Measurements from ENCODE around the gene STXBP4.

The STXBP4 gene

DNA sequence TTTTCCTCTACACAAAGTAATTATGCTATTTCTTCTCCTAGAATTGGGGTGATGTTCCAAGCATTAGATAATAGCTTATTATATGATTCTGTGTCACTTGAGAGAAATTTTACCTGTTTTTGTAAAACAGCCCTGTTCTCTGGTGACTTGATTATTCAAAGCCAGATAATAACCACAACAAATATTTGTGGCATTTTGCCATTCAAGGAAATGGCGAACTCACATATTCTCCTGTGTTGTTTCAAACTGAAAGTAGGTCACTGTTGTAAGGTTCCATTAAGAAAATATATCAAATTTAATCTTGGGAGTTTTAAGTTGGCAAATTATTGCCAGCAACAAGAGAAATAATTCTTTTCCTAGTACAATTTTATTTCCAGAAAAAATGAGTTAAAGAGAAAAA, 124.8 kb downstream of the STXBP4 start:
- Histone ChIP-seq H3K4me1 (ENCODE audit: insufficient read depth, low read length) (peaks cover 10% of the 10 kb centered on the region; the same call in 1 of the 2 replicates), H3K27me3 (ENCODE audit: insufficient read depth, low read length) (no peaks in the 10 kb centered on the region), H3K9ac (ENCODE audit: low read depth, low read length) (no peak overlapping the region), H3K9me3 (ENCODE audit: insufficient read depth, low read depth, low read length) (no peaks in the 10 kb centered on the region), H3K36me3 (ENCODE audit: insufficient read depth, low read depth, low read length) (no peaks in the 10 kb centered on the region), H3K4me3 (ENCODE audit: low read length) (no peak overlapping the region), H3K27ac (ENCODE audit: low read length) (no peak overlapping the region)

DNA sequence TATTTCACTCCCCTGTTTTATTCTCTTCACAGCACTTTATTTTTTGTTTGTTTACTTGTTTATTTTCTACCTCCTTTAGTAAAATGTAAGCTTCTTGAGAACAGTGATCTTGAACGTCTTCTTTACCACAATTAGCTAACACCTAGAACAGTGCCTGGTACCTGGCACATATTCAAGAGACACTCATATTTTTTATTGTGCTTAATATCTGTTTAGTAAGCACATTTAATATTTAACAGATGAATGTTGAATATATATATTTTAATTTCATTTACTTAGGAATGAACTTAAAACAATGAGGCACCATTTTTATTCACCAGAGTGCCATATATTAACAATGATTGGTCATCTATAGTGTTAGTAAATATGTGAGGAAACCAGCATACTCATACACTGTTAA, 130.2 kb downstream of the STXBP4 start:
- no peaks in the 10 kb centered on the region for H3K36me3 ChIP-seq (ENCODE audit: insufficient read depth, low read depth, low read length)
- no peak overlapping the region for H3K4me3 ChIP-seq (ENCODE audit: low read length)
- no peak overlapping the region for H3K9ac ChIP-seq (ENCODE audit: low read depth, low read length)
- H3K9me3 ChIP-seq (ENCODE audit: insufficient read depth, low read depth, low read length): no peaks in the 10 kb centered on the region
- no peaks in the 10 kb centered on the region for H3K27me3 ChIP-seq (ENCODE audit: insufficient read depth, low read length)
- H3K4me1 ChIP-seq (ENCODE audit: insufficient read depth, low read length): 0 out of 2 replicates have a peak, but pooled peaks cover 3% of the 10 kb centered on the region
- H3K27ac ChIP-seq (ENCODE audit: low read length): no peak overlapping the region

DNA sequence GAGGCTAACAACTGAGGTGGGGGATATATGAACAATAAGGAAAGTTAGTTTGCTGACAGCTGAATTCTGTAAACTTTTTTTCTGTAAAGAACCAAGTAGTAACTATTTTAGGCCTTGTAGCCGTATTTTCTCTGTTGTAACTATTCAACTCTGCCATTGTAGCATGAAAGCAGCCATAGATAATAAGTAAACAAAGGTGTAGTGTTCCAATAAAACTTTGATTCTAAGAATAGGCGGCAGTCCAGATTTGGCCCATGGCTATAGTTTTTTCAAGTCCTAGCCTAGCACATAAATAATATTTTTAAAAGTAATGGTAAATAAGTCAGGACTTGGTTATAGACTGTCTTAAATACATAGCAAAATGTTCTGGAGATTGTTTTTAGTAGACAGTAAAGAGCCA, 142.0 kb downstream of the STXBP4 start:
- Histone ChIP-seq H3K27ac (ENCODE audit: low read length) (no peak overlapping the region), H3K9ac (ENCODE audit: low read depth, low read length) (no peak overlapping the region), H3K36me3 (ENCODE audit: insufficient read depth, low read depth, low read length) (no peaks in the 10 kb centered on the region), H3K4me1 (ENCODE audit: insufficient read depth, low read length) (no peaks in the 10 kb centered on the region), H3K27me3 (ENCODE audit: insufficient read depth, low read length) (no peaks in the 10 kb centered on the region), H3K9me3 (ENCODE audit: insufficient read depth, low read depth, low read length) (no peaks in the 10 kb centered on the region), H3K4me3 (ENCODE audit: low read length) (no peak overlapping the region)

DNA sequence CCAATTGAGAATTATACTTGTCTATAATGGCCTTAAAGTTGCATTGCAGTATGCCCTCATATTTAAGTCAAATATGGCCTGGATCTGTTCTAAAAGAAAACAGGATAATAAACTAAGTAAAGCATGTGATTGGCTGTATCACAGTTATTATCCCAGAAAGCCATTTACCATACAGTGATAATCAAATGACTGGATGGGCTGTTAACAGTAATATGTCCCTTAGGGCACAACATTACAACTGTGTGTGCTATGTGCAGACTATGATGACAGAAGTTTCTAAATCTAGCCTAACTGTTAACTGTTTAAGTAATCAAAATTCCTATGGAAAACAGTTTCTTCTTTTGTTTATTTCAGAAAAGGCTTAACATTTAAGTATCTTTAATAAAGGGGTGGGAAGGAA, 145.7 kb downstream of the STXBP4 start:
- H3K36me3 ChIP-seq (ENCODE audit: insufficient read depth, low read depth, low read length): no peaks in the 10 kb centered on the region
- H3K9me3 ChIP-seq (ENCODE audit: insufficient read depth, low read depth, low read length): no peaks in the 10 kb centered on the region
- no peaks in the 10 kb centered on the region for H3K4me1 ChIP-seq (ENCODE audit: insufficient read depth, low read length)
- no peak overlapping the region for H3K9ac ChIP-seq (ENCODE audit: low read depth, low read length)
- H3K27me3 ChIP-seq (ENCODE audit: insufficient read depth, low read length): no peaks in the 10 kb centered on the region
- H3K27ac ChIP-seq (ENCODE audit: low read length): no peak overlapping the region
- H3K4me3 ChIP-seq (ENCODE audit: low read length): no peak overlapping the region

DNA sequence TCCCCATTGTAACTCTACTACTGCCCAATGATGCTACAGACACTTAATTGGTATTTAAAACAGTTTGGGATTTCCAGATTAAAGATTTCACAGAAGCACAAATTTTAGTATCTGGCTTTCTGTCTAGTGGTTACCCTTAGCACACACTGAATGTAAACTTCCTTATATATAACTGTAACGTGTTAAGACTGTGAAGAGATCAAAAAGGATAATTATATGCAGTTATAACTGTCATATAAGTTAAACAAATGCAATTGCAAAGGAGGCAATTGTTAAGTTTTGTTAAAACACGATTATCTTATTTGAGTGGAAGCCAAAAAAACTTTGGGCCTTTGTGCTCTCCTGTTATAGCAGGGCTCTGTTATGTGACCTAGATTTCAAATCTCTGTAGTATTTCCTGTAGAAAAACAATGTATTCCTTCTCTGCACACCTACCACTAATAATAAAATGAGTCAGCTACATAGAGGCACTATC, 147.9 kb downstream of the STXBP4 start:
- no peaks in the 10 kb centered on the region for H3K27me3 ChIP-seq (ENCODE audit: insufficient read depth, low read length)
- no peak overlapping the region for H3K27ac ChIP-seq (ENCODE audit: low read length)
- no peak overlapping the region for H3K9ac ChIP-seq (ENCODE audit: low read depth, low read length)
- H3K4me3 ChIP-seq (ENCODE audit: low read length): no peak overlapping the region
- no peaks in the 10 kb centered on the region for H3K4me1 ChIP-seq (ENCODE audit: insufficient read depth, low read length)
- H3K36me3 ChIP-seq (ENCODE audit: insufficient read depth, low read depth, low read length): no peaks in the 10 kb centered on the region
- H3K9me3 ChIP-seq (ENCODE audit: insufficient read depth, low read depth, low read length): no peaks in the 10 kb centered on the region

DNA sequence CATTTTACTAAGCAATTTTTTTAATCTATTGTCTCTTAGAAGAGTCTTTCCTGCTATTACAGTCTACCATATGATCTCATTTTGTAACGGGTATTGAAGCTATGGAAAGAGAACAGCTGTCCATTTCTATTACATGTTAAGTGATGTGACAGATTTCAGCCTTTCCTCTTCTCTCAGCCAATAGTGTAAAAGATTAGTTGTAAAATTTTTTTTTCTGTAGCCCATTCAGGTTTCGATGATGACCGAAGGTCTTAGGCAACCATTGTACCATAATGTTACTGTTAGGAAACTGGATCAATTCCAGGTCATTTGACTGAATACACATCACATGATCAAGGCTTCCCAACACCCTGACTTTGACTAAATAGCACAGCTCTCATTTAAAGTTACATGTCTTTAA, 148.6 kb downstream of the STXBP4 start:
- Histone ChIP-seq H3K27ac (ENCODE audit: low read length) (no peak overlapping the region), H3K9me3 (ENCODE audit: insufficient read depth, low read depth, low read length) (no peaks in the 10 kb centered on the region), H3K9ac (ENCODE audit: low read depth, low read length) (no peak overlapping the region), H3K4me1 (ENCODE audit: insufficient read depth, low read length) (no peaks in the 10 kb centered on the region), H3K27me3 (ENCODE audit: insufficient read depth, low read length) (no peaks in the 10 kb centered on the region), H3K4me3 (ENCODE audit: low read length) (no peak overlapping the region), H3K36me3 (ENCODE audit: insufficient read depth, low read depth, low read length) (no peaks in the 10 kb centered on the region)

DNA sequence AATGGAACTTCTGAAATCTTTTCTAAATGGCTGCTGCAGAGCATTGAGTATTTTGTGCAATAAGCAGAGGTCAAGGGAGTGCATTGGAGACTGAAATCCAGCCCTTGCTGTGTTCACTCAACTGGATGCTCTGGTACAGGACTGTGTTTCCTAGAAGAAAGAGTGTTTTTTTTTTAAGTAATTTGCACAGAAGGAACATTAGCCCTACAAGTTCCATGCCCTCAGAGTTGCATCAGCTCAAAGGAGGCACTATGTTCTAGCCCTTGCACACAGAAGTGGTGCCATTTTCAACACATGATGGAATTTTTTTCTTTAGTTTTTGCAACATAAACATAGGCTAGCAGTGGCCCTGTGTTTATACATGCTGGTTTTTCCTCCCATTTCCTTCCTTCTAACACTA, 152.1 kb downstream of the STXBP4 start:
- H3K9me3 ChIP-seq (ENCODE audit: insufficient read depth, low read depth, low read length): no peaks in the 10 kb centered on the region
- H3K4me3 ChIP-seq (ENCODE audit: low read length): no peak overlapping the region
- no peaks in the 10 kb centered on the region for H3K36me3 ChIP-seq (ENCODE audit: insufficient read depth, low read depth, low read length)
- H3K27me3 ChIP-seq (ENCODE audit: insufficient read depth, low read length): no peaks in the 10 kb centered on the region
- H3K9ac ChIP-seq (ENCODE audit: low read depth, low read length): no peak overlapping the region
- H3K27ac ChIP-seq (ENCODE audit: low read length): no peak overlapping the region
- H3K4me1 ChIP-seq (ENCODE audit: insufficient read depth, low read length): no peaks in the 10 kb centered on the region

DNA sequence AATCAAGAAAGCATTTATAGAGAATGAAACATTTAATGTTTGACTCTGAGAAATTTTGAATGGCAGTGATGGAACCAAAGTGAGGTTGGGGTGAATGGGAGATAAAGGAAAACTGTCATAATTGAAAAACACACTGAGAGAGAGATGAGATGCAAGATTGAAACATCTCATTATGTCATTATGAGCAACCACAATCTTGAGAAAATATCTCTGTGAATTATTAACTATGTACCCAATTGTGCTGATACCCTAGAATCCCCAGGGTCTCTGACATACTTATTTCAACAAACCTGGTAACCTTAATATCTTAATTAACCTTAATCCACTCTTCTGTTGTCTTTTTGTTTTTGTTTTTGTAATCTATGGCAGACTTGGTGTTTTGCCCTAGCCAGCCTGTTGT, 152.7 kb downstream of the STXBP4 start:
- no peaks in the 10 kb centered on the region for H3K9me3 ChIP-seq (ENCODE audit: insufficient read depth, low read depth, low read length)
- H3K4me3 ChIP-seq (ENCODE audit: low read length): no peak overlapping the region
- H3K4me1 ChIP-seq (ENCODE audit: insufficient read depth, low read length): no peaks in the 10 kb centered on the region
- H3K27me3 ChIP-seq (ENCODE audit: insufficient read depth, low read length): no peaks in the 10 kb centered on the region
- no peak overlapping the region for H3K27ac ChIP-seq (ENCODE audit: low read length)
- H3K36me3 ChIP-seq (ENCODE audit: insufficient read depth, low read depth, low read length): no peaks in the 10 kb centered on the region
- no peak overlapping the region for H3K9ac ChIP-seq (ENCODE audit: low read depth, low read length)

DNA sequence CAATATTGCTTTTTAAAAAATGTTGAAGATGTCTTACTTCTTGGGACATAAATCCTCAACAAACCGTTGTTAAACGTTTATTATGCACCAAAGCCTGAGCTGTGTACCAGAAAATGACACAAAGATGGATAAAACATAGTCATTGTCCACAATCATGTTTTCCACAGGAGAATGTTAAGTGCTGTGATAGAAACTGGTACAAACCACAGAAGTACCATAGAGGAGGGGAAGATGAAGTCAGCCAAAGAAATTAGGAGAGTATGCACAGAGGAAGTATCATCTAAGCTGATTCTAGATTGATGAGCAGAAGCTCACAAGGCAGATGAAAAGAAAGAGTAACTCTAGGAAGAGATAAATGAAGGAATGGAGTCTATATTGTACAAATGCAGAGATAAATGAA, 153.5 kb downstream of the STXBP4 start:
- H3K27ac ChIP-seq (ENCODE audit: low read length): no peak overlapping the region
- no peaks in the 10 kb centered on the region for H3K4me1 ChIP-seq (ENCODE audit: insufficient read depth, low read length)
- no peaks in the 10 kb centered on the region for H3K36me3 ChIP-seq (ENCODE audit: insufficient read depth, low read depth, low read length)
- H3K27me3 ChIP-seq (ENCODE audit: insufficient read depth, low read length): no peaks in the 10 kb centered on the region
- no peaks in the 10 kb centered on the region for H3K9me3 ChIP-seq (ENCODE audit: insufficient read depth, low read depth, low read length)
- no peak overlapping the region for H3K9ac ChIP-seq (ENCODE audit: low read depth, low read length)
- no peak overlapping the region for H3K4me3 ChIP-seq (ENCODE audit: low read length)

DNA sequence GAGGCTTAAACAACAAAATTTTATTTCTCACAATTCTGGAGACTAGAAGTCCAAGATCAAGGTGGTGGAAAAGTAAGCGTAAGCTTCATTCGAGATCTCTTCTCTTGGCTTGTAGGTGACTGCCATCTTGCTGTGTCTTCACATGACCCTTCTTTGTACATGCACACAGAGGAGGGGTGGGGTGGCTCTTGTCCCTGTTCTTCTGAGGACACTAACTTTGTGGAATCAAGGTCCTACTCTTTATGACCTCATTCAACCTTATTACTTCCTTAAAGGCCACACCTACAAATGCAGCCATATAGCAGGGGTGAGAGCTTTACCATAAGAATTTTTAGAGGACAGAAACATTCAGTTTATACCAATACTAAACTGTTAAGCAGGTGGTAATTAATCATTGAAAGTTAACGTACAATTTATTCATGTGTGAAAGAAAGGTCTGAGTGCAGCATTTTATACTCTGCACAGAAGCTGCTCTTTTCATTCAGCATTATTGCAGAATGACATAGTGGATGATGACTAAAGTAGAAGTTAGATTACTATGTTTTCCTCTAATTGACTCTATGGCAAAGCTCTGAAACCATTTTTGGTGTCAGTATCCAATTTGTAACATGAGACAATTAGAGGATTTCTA, 156.3 kb downstream of the STXBP4 start:
- Histone ChIP-seq H3K4me1 (ENCODE audit: insufficient read depth, low read length) (no peaks in the 10 kb centered on the region), H3K9ac (ENCODE audit: low read depth, low read length) (no peak overlapping the region), H3K4me3 (ENCODE audit: low read length) (no peak overlapping the region)

DNA sequence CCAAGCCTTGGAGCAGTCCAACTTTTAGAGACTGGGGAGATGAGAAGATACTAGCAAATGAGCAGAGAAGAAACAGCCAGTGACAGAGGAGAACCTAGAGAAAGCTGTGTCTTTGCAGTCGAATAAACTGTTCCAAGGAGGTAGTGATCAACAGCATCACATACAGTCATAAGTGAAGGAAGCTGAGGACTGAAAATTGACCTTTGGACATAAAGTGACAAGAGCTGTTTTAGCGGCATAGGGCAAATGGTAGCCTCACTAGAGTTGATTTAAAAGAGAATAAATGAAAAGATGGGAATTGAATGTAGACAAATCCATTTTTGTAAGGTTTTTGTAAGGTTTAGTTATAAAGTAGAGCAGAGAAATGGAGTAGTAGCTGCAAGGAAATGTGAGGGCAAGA, 165.0 kb downstream of the STXBP4 start:
- Histone ChIP-seq H3K9ac (ENCODE audit: low read depth, low read length) (no peak overlapping the region), H3K4me3 (ENCODE audit: low read length) (no peak overlapping the region), H3K27me3 (ENCODE audit: insufficient read depth, low read length) (no peaks in the 10 kb centered on the region), H3K36me3 (ENCODE audit: insufficient read depth, low read depth, low read length) (no peaks in the 10 kb centered on the region), H3K9me3 (ENCODE audit: insufficient read depth, low read depth, low read length) (no peaks in the 10 kb centered on the region), H3K4me1 (ENCODE audit: insufficient read depth, low read length) (no peaks in the 10 kb centered on the region), H3K27ac (ENCODE audit: low read length) (no peak overlapping the region)

More for the DNA sequence above, 156.3 kb downstream of the STXBP4 start:
- no peaks in the 10 kb centered on the region for H3K27me3 ChIP-seq (ENCODE audit: insufficient read depth, low read length)
- no peaks in the 10 kb centered on the region for H3K9me3 ChIP-seq (ENCODE audit: insufficient read depth, low read depth, low read length)
- H3K27ac ChIP-seq (ENCODE audit: low read length): no peak overlapping the region
- no peaks in the 10 kb centered on the region for H3K36me3 ChIP-seq (ENCODE audit: insufficient read depth, low read depth, low read length)

DNA sequence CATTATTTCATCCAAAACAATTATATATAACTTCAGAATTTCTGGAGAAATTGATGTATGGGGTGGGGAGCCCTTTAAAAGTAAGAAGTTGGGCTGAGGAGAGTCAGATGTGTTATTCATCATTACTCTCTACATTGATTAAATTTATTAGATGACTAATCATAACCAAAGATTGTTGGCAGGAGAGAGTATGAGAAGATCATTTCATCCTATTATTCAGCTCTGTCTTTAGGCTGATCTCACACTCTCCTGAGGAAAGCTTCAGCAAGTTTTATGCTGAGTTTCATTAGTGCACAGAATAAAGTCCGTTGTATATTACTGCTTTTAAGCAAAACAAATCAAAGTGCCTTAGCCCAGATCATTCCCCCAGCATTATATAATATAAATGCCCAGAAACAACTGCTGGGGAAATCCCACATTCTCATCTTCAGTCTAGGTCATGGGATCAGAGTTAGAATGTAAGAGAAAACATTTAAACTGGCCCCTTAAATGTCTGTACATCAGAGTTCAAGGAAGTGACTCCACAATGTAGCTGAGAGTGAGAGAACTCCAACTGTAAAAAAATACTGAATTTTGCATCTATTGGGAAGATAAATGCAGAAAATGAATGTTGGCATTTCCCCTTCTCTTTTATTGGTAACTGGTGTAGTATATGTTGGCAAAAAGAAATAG, 166.1 kb downstream of the STXBP4 start:
- Histone ChIP-seq H3K36me3 (ENCODE audit: insufficient read depth, low read depth, low read length) (no peaks in the 10 kb centered on the region), H3K27ac (ENCODE audit: low read length) (no peak overlapping the region), H3K27me3 (ENCODE audit: insufficient read depth, low read length) (no peaks in the 10 kb centered on the region), H3K9ac (ENCODE audit: low read depth, low read length) (no peak overlapping the region), H3K4me1 (ENCODE audit: insufficient read depth, low read length) (no peaks in the 10 kb centered on the region), H3K9me3 (ENCODE audit: insufficient read depth, low read depth, low read length) (no peaks in the 10 kb centered on the region), H3K4me3 (ENCODE audit: low read length) (no peak overlapping the region)
